GM18870 (cell line): ENCODE results near the gene KIF3B.
"Not testable (repeated sequence)": the region's sequence is repeated elsewhere in the genome, so short reads cannot be mapped to it uniquely, and the experiment has no call there.

Experiments used
- ATAC-seq: cut with Tn5 transposase; IDR thresholded peaks from one replicate; pipeline ENCODE4 v1.9.1; 2021; ENCODE audit warnings: moderate library complexity; ENCODE audit not compliant: unreplicated experiment

The KIF3B gene

GRCh38 chr20:32327087-32327681 lies 49.7 kb downstream of the KIF3B start:
- ATAC-seq = no peak

- ATAC-seq = no peak
These were observed 52.5 kb downstream of the KIF3B start for GRCh38 chr20:32329817-32330554.

DNA sequence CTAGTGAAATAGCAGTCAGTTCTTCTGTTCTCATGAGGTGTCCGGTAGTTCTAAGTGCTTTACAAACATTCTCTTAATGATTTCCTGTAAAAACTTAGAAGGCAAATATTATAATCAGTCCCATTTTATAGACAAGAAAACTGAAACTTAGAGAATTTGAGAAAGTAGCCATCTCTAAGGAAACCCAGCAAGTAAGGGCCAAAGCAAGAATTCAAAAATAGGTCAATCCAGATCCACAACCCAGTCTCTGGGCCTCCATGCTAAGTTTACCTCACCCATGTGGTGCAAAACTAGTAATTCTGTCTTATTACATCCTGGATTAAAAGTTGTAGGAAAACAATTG lies 53.1 kb downstream of the KIF3B start:
- no peak for ATAC-seq

- no peak for ATAC-seq
These were observed 55.2 kb downstream of the KIF3B start for GRCh38 chr20:32332614-32333013.

- ATAC-seq = peak; percentile 54
These were observed 55.9 kb downstream of the KIF3B start for GRCh38 chr20:32333181-32333987.

DNA sequence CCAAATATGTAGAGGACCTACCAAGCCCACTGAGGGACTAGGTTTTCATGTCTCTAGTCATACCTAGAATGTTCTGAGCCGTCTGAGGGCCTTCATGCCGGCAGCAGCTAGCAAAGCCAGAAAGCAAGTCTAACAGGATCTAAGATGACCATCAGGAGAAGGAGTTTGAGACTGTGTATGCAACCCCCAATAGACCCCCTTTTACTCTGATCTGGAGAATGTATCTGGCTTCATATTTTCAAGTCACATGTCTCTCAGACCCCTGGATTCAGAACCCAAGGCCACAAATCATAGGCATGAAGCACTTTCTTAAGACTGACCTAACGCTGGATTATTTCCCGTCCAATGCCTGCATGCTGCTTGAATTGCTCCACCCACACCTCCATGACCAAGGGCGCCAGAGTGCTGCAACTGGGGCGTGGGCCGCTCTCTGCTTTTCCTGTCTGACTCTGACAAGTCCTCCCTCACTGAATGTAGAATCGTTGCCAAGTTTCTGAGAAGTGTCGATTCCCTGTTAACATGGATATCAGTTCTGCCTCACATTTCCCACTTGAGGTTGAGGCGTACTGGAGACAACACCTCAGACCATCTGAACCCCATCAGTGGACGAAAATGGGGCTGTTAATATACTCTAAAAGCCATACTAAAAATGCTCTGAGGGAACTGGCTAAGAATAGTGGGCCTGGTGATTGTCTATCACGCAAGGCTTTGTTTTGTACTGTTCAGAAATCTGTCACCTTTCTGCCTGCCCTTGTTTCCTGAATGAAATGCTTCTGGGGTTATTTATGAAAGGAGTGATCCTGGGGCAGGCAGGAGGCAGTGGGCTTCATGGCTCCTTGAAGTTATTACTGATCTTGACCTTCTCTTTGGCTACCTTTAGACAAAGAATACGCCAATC lies 56.8 kb downstream of the KIF3B start:
- ATAC-seq = peak; percentile 24

DNA sequence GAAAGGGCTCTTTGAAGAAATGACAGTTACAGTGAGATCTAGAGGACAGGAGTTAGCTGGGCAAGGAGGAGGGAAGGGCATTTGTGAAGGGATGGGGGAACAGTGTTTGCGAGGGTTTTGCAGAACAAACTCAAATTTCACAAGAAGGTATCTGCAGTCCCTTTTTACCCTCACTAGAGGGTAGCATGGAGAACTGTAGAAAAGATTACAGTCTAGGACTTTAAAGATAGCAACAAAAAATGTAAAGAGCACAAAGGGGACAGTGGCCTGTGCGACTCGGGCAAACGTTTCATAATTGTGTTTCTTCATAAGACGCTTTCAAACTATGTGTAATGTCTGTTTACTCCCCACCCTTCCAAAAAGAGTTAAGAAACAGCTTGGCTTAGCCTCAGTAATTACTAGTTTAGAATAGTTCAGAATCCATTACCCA lies 59.5 kb downstream of the KIF3B start:
- ATAC-seq = no peak

- no peak for ATAC-seq
These were observed 60.6 kb downstream of the KIF3B start for GRCh38 chr20:32337937-32338661.

- ATAC-seq = no peak
These were observed 61.2 kb downstream of the KIF3B start for GRCh38 chr20:32338665-32339064.

DNA sequence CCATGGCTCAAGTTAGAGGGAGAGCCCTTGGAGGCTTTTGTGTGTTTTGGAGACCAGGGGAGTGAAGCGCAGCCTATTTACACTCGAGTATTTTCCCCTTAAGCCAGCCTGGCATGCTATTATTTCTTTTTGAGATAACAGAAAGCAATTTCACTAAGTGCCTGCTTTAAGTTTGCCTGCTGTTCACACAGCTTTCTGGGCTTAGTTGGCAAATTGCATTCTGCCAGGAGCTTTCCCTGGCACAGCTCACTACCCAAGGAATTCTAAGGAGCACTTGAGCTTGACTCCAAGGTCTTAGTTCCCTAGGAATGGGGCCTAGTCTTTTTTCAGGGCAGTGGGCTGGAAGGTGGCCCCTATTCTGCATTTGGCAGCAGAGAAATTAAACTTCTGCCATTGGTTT lies 61.7 kb downstream of the KIF3B start:
- ATAC-seq = no peak

DNA sequence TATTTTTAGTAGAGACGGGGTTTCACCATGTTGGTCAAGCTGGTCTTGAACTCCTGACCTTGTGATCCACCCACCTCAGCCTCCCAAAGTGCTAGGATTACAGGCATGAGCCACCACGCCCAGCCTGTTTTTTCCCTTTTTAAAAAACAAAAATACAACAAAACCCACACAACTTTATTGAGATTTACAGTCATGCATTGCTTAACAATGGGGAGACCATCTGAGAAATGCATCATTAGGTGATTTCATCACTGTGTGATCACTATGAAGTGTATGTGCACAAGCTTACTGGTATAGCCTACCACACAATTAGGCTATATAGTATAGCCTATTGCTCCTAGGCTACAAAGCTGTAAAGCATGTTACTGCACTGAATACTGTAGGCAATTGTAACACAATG lies 63.6 kb downstream of the KIF3B start:
- ATAC-seq = not testable (repeated sequence)

GRCh38 chr20:32343439-32343838 lies 66.0 kb downstream of the KIF3B start:
- no peak for ATAC-seq

GRCh38 chr20:32344835-32345506 lies 67.5 kb downstream of the KIF3B start:
- ATAC-seq = no peak

- no peak for ATAC-seq
These were observed 70.8 kb downstream of the KIF3B start for GRCh38 chr20:32348207-32348606.

DNA sequence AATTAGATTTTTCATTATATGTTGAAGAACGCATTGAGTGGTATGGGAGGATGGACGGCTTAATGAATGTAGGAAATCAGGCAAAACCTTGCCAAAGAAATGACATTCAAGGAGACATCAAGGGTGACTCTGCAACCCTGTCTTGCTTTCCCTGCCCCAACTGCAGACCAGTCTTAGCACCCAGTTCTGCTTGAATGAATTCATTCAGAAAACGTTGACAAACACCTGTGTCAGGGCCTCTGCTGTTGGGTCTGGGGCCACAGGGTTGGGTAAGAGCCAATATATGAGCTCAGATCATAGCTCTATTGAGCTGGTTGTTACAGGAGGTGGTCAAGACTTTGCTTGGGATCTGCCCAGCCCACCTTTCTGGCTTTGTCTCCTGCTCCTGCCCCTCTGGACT lies 73.0 kb downstream of the KIF3B start:
- ATAC-seq = no peak

DNA sequence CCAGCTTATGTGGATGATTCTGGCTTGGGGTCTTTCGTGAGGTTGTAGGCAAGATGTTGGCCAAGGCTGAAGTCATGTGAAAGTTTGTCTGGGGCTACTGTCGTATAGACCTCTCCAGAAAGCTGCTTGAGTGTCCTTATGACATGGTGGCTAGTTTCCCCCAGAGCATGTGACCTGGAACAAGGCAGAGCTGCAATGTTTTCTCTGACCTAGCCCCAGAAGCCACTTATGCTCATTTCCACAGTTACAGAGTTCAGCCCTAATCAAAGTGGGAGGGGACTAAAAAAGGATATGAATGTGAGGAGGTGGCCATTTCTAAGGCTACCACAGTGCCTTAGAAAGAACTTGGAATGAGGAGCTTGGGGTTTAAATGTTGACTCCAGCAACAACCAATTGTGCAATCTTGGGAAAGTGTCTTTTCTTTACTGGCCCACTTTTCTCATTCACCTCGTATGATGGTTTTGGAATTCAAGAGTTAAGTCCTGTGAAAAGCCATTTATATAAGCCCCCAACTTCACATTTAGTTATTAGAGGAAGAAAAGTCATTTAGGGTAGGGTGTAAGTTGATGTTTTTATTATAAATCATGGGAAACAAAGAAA lies 74.8 kb downstream of the KIF3B start:
- ATAC-seq = no peak

- ATAC-seq = no peak
These were observed 76.5 kb downstream of the KIF3B start for GRCh38 chr20:32353848-32354496.

DNA sequence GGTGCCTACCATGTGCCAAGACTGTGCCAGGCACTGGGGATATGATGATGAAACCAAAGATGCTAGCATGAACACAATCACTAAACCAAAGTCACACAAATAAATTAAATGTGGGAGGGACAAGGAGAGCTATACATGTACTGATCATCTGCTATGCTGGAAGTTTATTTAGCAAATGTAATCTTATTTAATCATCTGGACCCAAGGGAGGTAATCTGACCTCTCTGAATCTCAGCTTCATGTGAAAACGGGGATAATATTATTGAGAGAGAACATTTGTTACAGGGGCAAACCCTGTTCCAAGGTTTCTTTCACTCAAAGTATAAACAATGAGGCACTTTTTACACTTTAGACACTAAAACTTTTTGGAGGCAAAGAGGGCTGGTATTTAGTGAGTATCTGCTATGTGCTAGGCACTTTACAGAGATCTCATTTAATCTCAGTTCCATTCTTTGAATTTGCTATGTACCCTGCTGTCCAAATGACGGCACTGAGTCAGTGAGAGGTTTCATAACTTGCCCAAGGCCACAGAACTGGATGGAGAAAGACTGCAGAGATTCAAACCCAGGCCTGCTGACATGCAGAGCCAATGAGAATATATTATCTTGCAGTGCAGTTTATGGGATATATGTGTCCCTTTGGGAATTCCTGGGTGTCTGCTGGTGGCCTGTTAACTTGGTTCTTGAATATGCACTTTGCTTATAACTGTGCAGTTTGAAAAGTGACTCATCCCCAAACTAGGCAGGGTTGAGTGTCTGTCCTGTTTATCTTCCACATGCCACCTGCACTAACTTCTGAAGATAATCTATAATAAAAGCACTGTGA lies 77.4 kb downstream of the KIF3B start:
- peak; percentile 38 for ATAC-seq
